OCI-LY3 (cell line): ENCODE data around the gene MED13L.

Experiments
- CTCF ChIP-seq: fragments of 200-600, 300-600 bp; sonication (generic); IDR thresholded peaks from 2 replicates; pipeline ENCODE4 v1.5.1; 2014; ENCODE audit warnings: antibody characterized with exemption, low read length, low read depth
- EZH2phosphoT487 ChIP-seq: fragments of 200-600 bp; shearing (Covaris generic); IDR thresholded peaks from 2 replicates; pipeline ENCODE4 v1.6.1; 2018; ENCODE audit warnings: antibody characterized with exemption, mixed run types, low read depth

- no peak for TF ChIP-seq CTCF
- no peak for TF ChIP-seq EZH2phosphoT487
These were observed 200.1 kb downstream of the MED13L start for GRCh38 chr12:116077431-116077830.
